ENCODE measurements around the gene SYTL2. TPM values are rescaled to one million over a fixed set of nuclear protein-coding genes. Genes with fewer than 3 reads are reported as not detected.
"Not testable (repeated sequence)": the region's sequence is repeated elsewhere in the genome, so short reads cannot be mapped to it uniquely, and the experiment has no call there.

SYTL2 gene
- total and polyA plus RNA-seq, 9 donors, result 4.2 to 26.1 (median 8.2) TPM

DNA sequence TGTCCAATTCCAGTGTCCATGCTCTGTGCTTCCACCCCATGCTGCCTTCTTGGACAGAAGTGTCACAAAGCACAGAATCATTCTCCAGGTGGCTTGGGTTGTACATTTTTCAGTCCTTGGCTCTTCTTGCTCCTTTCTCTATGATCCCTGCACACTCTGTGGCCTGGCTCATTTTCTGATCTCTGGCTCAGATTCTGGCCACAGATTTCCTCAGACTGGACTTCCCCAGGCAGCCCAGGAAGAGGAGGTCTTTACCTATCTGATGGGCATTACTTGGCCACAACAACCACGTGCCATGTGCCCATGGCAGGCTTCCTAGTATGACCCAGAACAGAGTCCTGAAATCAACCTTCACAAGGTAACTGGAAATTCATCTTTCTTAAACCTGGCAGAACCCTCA is 27.2 kb downstream of the SYTL2 start:
- Histone ChIP-seq H3K27me3 (no peaks in the 10 kb centered on the region), H3K4me3 (no peak overlapping the region), H3K4me1 (ENCODE audit: insufficient read depth) (no peaks in the 10 kb centered on the region), H3K9me3 (no peaks in the 10 kb centered on the region), H3K27ac (no peak overlapping the region), H3K36me3 (no peaks in the 10 kb centered on the region)
- TF ChIP-seq, protein P1, sequence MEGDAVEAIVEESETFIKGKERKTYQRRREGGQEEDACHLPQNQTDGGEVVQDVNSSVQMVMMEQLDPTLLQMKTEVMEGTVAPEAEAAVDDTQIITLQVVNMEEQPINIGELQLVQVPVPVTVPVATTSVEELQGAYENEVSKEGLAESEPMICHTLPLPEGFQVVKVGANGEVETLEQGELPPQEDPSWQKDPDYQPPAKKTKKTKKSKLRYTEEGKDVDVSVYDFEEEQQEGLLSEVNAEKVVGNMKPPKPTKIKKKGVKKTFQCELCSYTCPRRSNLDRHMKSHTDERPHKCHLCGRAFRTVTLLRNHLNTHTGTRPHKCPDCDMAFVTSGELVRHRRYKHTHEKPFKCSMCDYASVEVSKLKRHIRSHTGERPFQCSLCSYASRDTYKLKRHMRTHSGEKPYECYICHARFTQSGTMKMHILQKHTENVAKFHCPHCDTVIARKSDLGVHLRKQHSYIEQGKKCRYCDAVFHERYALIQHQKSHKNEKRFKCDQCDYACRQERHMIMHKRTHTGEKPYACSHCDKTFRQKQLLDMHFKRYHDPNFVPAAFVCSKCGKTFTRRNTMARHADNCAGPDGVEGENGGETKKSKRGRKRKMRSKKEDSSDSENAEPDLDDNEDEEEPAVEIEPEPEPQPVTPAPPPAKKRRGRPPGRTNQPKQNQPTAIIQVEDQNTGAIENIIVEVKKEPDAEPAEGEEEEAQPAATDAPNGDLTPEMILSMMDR (IDR thresholded peaks at IDR 0.05), result no peak
- TF ChIP-seq POLR2A (IDR thresholded peaks at IDR 0.05) (no peak), EP300 (IDR thresholded peaks at IDR 0.05) (no peak)
- 68 to 100% (median 73%) methylated on average over 1 of the region's 1 CpG for WGBS, 3 donors
- intact Hi-C loops (cut with DNase I), result no loop called here
- DNase-seq, result no peak

DNA sequence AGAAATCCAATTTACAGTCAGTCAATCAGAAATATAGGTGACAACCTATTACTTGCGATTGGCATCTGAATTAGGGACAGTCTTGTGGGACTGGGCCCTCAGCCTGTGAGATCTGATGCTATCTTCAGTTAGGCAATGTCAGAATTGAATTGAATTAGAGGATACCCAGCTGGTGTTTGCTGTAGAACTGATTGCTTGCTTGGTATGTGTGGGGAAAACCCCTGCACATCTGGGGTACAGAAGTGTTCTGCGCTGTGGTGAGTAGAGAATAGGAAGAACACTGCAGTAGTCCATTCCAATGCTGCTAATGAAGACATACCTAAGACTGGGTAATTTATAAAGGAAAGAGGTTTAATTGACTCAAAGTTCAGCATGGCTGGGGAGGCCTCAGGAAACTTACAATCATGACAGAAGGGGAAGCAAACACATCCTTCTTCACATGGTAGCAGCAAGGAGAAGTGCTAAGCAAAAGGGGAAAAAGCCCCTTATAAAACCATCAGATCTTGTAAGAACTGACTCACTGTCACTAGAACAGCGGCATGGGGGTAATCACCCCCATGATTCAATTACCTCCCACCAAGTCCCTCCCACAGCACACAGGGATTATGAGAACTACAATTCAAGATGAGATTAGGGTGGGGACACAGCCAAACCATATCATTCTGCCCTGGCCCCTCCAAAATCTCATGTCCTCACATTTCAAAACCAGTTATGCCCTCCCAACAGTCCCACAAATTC is 30.0 kb downstream of the SYTL2 start:
- H3K9me3 ChIP-seq; intact Hi-C loops (cut with DNase I); H3K4me3 ChIP-seq; H3K27ac ChIP-seq; H3K4me1 ChIP-seq (ENCODE audit: insufficient read depth); DNase-seq; H3K36me3 ChIP-seq; H3K27me3 ChIP-seq: not testable (repeated sequence)
- WGBS, 3 donors, result 96 to 98% (median 96%) methylated on average over 3 of the region's 3 CpGs

- no peak overlapping the region for H3K27ac ChIP-seq
Observed at GRCh38 chr11:85779956-85780640, 30.8 kb downstream of the SYTL2 start.

DNA sequence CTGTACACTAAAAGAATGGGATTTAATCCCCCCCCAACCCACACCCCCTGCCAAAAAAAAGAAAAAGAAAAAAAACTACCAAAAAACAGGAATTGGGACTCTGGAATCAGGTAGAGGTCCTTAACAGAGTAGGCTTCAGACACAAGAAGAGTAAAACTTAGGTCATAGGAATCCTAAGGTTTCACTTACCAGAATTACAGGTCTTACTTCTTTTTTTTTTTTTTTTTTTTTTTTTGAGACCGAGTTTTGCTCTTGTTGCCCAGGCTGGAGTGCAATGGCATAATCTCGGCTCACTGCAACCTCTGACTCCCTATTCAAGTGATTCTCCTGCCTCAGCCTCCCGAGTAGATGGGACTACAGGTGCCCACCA is 33.4 kb downstream of the SYTL2 start:
- 92 to 96% (median 93%) methylated on average over 3 of the region's 3 CpGs for WGBS, 3 donors
- H3K4me1 ChIP-seq (ENCODE audit: insufficient read depth); H3K4me3 ChIP-seq; intact Hi-C loops (cut with DNase I); H3K9me3 ChIP-seq; H3K36me3 ChIP-seq; DNase-seq; H3K27me3 ChIP-seq; H3K27ac ChIP-seq: not testable (repeated sequence)

More at GRCh38 chr11:85779956-85780640, 30.8 kb downstream of the SYTL2 start:
- no peak for DNase-seq
- TF ChIP-seq, protein P1 (IDR thresholded peaks at IDR 0.05), result no peak
- no peak for TF ChIP-seq EP300 (IDR thresholded peaks at IDR 0.05)
- no peak for TF ChIP-seq POLR2A (IDR thresholded peaks at IDR 0.05)
- Histone ChIP-seq H3K4me3 (no peak overlapping the region), H3K36me3 (no peaks in the 10 kb centered on the region), H3K27me3 (no peaks in the 10 kb centered on the region), H3K4me1 (ENCODE audit: insufficient read depth) (no peaks in the 10 kb centered on the region), H3K9me3 (no peaks in the 10 kb centered on the region)
- intact Hi-C loops (cut with DNase I), result no loop called here
- 84 to 91% (median 85%) methylated on average over 3 of the region's 3 CpGs for WGBS, 3 donors

GRCh38 chr11:85776951-85777602 is 33.9 kb downstream of the SYTL2 start:
- Histone ChIP-seq H3K9me3 (no peaks in the 10 kb centered on the region), H3K27me3 (no peaks in the 10 kb centered on the region), H3K4me3 (no peak overlapping the region), H3K36me3 (no peaks in the 10 kb centered on the region), H3K4me1 (ENCODE audit: insufficient read depth) (peaks cover 4% of the 10 kb centered on the region), H3K27ac (no peak overlapping the region)
- TF ChIP-seq POLR2A (IDR thresholded peaks at IDR 0.05), result no peak
- TF ChIP-seq EP300 (IDR thresholded peaks at IDR 0.05), result no peak
- TF ChIP-seq, protein P1 (IDR thresholded peaks at IDR 0.05), result no peak
- intact Hi-C loops (cut with DNase I), result no loop called here
- DNase-seq, result no peak
- WGBS, 3 donors, result 61 to 84% (median 74%) methylated on average over 1 of the region's 1 CpG

Measured in ovary (tissue), 9 donors.